ENCODE data around the gene PDE4A. TPM values are rescaled to one million over a fixed set of nuclear protein-coding genes. Genes with fewer than 3 reads are reported as not detected.
"Not testable (repeated sequence)": the region's sequence is repeated elsewhere in the genome, so short reads cannot be mapped to it uniquely, and the experiment has no call there.

PDE4A gene
- total RNA-seq, 1 donor from 2014 or later: 18.8 TPM

DNA sequence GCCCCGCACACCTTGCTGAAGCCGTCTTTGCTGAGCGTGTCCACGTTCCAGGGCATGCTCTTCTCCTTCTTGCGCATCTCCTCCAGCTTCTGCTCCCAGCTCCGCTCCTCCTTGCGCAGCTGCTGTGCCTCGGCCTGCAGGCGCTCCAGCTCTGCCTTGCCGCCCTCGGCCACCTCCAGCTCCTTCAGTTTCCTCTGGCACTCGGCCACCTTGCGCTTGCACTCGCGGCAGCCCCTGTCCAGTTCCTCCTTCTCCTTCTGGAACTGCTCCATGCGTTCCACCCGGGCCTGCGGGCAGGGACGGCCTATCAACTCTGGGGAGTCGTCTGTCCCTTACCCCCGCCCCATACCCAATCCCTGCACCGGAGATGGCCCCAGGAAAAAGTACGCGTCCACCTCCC, 24.4 kb upstream of the PDE4A start:
- Mint-ChIP-seq H3K9me3 (ENCODE audit: low read depth) (no peaks in the 10 kb centered on the region), H3K36me3 (ENCODE audit: low read depth) (peaks cover 10% of the 10 kb centered on the region), H3K4me3 (ENCODE audit: unreplicated experiment) (no peak overlapping the region), H3K27me3 (ENCODE audit: low read depth) (no peaks in the 10 kb centered on the region), H3K4me1 (ENCODE audit: low read depth) (peaks cover 8% of the 10 kb centered on the region), H3K27ac (ENCODE audit: unreplicated experiment) (no peak overlapping the region)
- no peak for DNase-seq (ENCODE audit: low spot score)
- TF ChIP-seq, protein P1, sequence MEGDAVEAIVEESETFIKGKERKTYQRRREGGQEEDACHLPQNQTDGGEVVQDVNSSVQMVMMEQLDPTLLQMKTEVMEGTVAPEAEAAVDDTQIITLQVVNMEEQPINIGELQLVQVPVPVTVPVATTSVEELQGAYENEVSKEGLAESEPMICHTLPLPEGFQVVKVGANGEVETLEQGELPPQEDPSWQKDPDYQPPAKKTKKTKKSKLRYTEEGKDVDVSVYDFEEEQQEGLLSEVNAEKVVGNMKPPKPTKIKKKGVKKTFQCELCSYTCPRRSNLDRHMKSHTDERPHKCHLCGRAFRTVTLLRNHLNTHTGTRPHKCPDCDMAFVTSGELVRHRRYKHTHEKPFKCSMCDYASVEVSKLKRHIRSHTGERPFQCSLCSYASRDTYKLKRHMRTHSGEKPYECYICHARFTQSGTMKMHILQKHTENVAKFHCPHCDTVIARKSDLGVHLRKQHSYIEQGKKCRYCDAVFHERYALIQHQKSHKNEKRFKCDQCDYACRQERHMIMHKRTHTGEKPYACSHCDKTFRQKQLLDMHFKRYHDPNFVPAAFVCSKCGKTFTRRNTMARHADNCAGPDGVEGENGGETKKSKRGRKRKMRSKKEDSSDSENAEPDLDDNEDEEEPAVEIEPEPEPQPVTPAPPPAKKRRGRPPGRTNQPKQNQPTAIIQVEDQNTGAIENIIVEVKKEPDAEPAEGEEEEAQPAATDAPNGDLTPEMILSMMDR (IDR thresholded peaks at IDR 0.05): no peak

DNA sequence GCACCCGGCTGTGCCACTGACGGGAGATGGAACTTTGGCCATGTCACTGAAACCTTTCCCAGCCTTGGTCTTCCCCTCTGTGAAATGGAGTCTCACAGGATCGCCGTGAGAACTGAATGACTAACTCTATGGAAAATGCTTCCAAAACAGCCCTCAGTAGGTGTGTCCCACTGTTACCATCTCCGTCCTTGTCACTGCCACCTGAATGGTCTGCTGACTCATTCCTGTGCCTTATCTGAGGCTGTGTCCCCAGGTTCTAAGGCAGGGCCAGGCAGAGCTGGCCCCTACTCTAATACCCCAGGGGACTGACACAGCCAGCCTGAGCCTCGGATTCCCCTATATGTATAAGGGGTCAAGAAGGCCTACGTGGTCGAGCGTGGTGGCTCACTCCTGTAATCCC, 21.5 kb upstream of the PDE4A start:
- Mint-ChIP-seq H3K4me3 (ENCODE audit: unreplicated experiment) (no peak overlapping the region), H3K9me3 (ENCODE audit: low read depth) (no peaks in the 10 kb centered on the region), H3K4me1 (ENCODE audit: low read depth) (peaks cover 26% of the 10 kb centered on the region), H3K27me3 (ENCODE audit: low read depth) (no peaks in the 10 kb centered on the region), H3K36me3 (ENCODE audit: low read depth) (peaks cover 7% of the 10 kb centered on the region), H3K27ac (ENCODE audit: unreplicated experiment) (peak overlapping the region; percentile 12)
- DNase-seq (ENCODE audit: low spot score): no peak
- TF ChIP-seq, protein P1 (IDR thresholded peaks at IDR 0.05): no peak

DNA sequence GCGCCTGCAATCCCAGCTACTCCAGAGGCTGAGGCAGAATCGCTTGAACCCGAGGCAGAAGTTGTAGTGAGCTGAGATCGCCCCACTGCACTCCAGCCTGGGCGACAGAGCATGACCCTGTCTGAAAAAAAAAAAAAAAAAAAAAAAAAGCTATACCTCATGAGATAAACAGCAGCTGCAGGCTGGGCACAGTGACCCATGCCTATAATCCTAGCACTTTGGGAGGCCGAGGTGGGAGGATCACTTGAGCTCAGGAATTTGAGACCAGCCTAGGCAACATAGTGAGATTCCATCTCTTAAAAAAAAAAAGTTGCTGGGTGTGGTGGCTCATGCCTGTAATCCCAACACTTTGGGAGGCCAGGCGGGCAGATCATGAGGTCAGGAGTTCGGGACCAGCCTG, 21.0 kb upstream of the PDE4A start:
- H3K4me1 Mint-ChIP-seq (ENCODE audit: low read depth): peaks cover 26% of the 10 kb centered on the region
- not testable (repeated sequence) for DNase-seq (ENCODE audit: low spot score); H3K9me3 Mint-ChIP-seq (ENCODE audit: low read depth); H3K36me3 Mint-ChIP-seq (ENCODE audit: low read depth); H3K27ac Mint-ChIP-seq (ENCODE audit: unreplicated experiment); H3K4me3 Mint-ChIP-seq (ENCODE audit: unreplicated experiment); H3K27me3 Mint-ChIP-seq (ENCODE audit: low read depth)

DNA sequence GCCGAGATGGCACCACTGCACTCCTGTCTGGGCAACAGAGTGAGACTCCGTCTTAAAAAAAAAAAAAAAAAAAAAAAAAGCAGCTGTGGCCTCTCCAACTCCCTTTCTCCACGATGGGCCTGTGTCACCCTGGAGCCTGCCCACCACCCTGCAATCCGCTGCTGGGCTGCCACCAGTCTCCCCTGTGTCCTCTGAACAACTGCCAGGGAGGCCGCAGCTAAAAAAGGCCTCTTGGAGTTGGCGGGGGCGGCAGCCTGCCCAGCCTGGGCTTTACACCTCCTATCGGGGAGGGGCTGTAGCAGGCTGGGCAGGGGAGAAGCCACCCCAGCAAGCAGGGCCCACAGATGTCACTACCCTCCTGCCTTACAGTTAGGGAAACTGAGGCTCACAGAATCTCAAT, 20.5 kb upstream of the PDE4A start:
- TF ChIP-seq, protein P1 (IDR thresholded peaks at IDR 0.05): no peak
- no peaks in the 10 kb centered on the region for H3K27me3 Mint-ChIP-seq (ENCODE audit: low read depth)
- H3K4me3 Mint-ChIP-seq (ENCODE audit: unreplicated experiment): no peak overlapping the region
- H3K4me1 Mint-ChIP-seq (ENCODE audit: low read depth): peaks cover 26% of the 10 kb centered on the region
- peaks cover 7% of the 10 kb centered on the region for H3K36me3 Mint-ChIP-seq (ENCODE audit: low read depth)
- H3K27ac Mint-ChIP-seq (ENCODE audit: unreplicated experiment): no peak overlapping the region
- DNase-seq (ENCODE audit: low spot score): no peak
- no peaks in the 10 kb centered on the region for H3K9me3 Mint-ChIP-seq (ENCODE audit: low read depth)

DNA sequence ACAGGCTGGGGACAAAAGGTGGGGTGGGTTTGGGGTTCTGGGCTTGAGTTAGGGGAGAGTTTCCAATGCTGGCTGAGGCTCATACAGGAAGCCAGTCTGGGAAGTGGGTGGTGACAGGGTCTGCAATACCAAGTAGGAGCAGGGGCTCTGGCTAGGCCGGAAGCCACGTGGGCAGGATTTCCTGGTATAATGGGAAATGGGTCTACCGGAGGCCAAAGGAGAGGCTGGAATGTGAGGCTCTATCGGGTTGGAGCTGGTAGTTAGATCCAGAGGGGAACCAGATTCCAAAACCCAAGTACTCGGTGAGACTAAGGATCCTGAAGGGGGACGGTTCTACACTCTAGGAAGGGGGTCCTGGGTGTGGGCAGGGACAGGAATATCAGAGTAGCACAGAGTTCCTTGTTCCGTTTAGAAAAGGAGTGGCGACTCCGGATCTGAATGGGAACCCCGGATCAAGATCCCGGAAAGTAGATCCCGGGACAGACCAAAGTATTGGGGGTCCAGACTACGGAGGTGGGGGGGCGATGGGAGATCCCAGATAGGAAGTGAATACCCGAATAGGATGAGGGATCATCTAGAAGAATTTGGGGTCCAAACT, 17.8 kb upstream of the PDE4A start:
- Mint-ChIP-seq H3K27ac (ENCODE audit: unreplicated experiment) (peak overlapping the region; percentile 96), H3K4me3 (ENCODE audit: unreplicated experiment) (peak overlapping the region; percentile 95), H3K9me3 (ENCODE audit: low read depth) (no peaks in the 10 kb centered on the region), H3K27me3 (ENCODE audit: low read depth) (no peaks in the 10 kb centered on the region), H3K4me1 (ENCODE audit: low read depth) (peaks cover 32% of the 10 kb centered on the region), H3K36me3 (ENCODE audit: low read depth) (no peaks in the 10 kb centered on the region)
- no peak for DNase-seq (ENCODE audit: low spot score)
- TF ChIP-seq, protein P1 (IDR thresholded peaks at IDR 0.05): no peak

All from chondrocyte (in vitro differentiated cells).